ENCODE results near the gene WDR37.

Gene WDR37

DNA sequence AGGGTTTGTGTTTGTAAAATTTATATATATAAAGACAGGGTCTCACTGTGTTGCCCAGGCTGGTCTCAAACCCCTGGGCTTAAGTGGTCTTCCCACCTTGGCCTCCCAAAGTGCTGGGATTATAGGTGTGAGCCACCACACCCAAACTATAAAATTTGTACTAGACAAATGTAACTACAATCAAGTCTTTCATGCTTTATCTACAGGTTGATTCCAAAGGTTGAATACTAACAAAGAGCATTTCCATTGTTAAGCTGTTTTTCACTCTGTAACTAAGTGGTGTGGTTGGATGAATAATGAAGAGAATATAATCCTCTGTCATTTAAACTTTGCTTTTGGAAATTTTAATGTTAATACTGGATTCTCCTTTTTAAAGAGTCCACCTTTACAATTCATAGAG is 22.5 kb downstream of the WDR37 start:
- Histone ChIP-seq H3K4me1 (ENCODE audit: insufficient read depth, low read length) (no peaks in the 10 kb centered on the region), H3K36me3 (ENCODE audit: insufficient read depth, low read length) (peaks cover 61% of the 10 kb centered on the region), H3K4me2 (ENCODE audit: insufficient read depth, low read length) (no peak overlapping the region), H2AFZ (ENCODE audit: low read depth, low read length) (no peak overlapping the region), H3K4me3 (ENCODE audit: low read depth in 1 of 2, low read length in 2 of 2) (no peak overlapping the region), H3K27me3 (ENCODE audit: insufficient read depth, low read length, poor library complexity) (no peaks in the 10 kb centered on the region), H3K9me3 (ENCODE audit: insufficient read depth, low read length, severe bottlenecking) (no peaks in the 10 kb centered on the region), H4K20me1 (ENCODE audit: insufficient read depth, low read length) (no peaks in the 10 kb centered on the region), H3K27ac (ENCODE audit: low read length) (no peak overlapping the region), H3K79me2 (ENCODE audit: insufficient read depth, low read length) (0 out of 2 replicates have a peak, but pooled peaks cover 1% of the 10 kb centered on the region), H3K9ac (ENCODE audit: low read depth, low read length) (no peak overlapping the region)
- no peak for TF ChIP-seq EZH2 (IDR thresholded peaks at IDR 0.05; ENCODE audit: borderline replicate concordance, low read depth, low read length, severe bottlenecking)
- TF ChIP-seq, protein P1, sequence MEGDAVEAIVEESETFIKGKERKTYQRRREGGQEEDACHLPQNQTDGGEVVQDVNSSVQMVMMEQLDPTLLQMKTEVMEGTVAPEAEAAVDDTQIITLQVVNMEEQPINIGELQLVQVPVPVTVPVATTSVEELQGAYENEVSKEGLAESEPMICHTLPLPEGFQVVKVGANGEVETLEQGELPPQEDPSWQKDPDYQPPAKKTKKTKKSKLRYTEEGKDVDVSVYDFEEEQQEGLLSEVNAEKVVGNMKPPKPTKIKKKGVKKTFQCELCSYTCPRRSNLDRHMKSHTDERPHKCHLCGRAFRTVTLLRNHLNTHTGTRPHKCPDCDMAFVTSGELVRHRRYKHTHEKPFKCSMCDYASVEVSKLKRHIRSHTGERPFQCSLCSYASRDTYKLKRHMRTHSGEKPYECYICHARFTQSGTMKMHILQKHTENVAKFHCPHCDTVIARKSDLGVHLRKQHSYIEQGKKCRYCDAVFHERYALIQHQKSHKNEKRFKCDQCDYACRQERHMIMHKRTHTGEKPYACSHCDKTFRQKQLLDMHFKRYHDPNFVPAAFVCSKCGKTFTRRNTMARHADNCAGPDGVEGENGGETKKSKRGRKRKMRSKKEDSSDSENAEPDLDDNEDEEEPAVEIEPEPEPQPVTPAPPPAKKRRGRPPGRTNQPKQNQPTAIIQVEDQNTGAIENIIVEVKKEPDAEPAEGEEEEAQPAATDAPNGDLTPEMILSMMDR (IDR thresholded peaks at IDR 0.05; ENCODE audit: borderline replicate concordance, extremely low read depth, low read length, poor library complexity, severe bottlenecking): no peak
- DNase-seq (no peak), ATAC-seq (ENCODE audit: insufficient read depth, low read depth) (no peak)

DNA sequence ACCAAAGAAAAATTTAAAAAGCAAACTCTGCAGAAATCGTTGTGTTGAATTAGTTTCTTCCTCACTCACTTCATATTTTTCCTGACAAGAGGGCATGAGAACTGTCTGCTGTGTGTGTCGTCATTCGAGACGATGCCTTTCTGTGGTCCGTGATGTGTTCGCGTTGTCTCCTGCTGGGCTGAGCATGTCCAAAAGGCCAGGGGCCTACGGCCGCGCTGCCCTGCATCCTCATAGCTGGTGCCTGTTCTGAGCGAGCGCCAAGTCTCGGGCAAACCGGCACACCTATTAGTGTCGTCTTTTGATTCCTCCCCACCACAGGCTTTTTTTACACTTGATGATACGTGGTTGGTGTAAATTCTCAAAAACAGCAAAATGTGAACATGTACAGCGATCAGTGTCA is 27.4 kb downstream of the WDR37 start:
- Histone ChIP-seq H3K4me2 (ENCODE audit: insufficient read depth, low read length) (no peak overlapping the region), H3K27me3 (ENCODE audit: insufficient read depth, low read length, poor library complexity) (no peaks in the 10 kb centered on the region), H3K9ac (ENCODE audit: low read depth, low read length) (no peak overlapping the region), H3K4me3 (ENCODE audit: low read depth in 1 of 2, low read length in 2 of 2) (no peak overlapping the region), H3K4me1 (ENCODE audit: insufficient read depth, low read length) (no peaks in the 10 kb centered on the region), H3K79me2 (ENCODE audit: insufficient read depth, low read length) (no peaks in the 10 kb centered on the region; the same call in 1 of the 2 replicates), H3K27ac (ENCODE audit: low read length) (no peak overlapping the region), H2AFZ (ENCODE audit: low read depth, low read length) (no peak overlapping the region), H3K9me3 (ENCODE audit: insufficient read depth, low read length, severe bottlenecking) (no peaks in the 10 kb centered on the region), H4K20me1 (ENCODE audit: insufficient read depth, low read length) (peaks cover 3% of the 10 kb centered on the region; the same call in 1 of the 2 replicates), H3K36me3 (ENCODE audit: insufficient read depth, low read length) (peaks cover 80% of the 10 kb centered on the region)
- TF ChIP-seq, protein P1 (IDR thresholded peaks at IDR 0.05; ENCODE audit: borderline replicate concordance, extremely low read depth, low read length, poor library complexity, severe bottlenecking): no peak
- no peak for TF ChIP-seq EZH2 (IDR thresholded peaks at IDR 0.05; ENCODE audit: borderline replicate concordance, low read depth, low read length, severe bottlenecking)
- ATAC-seq (ENCODE audit: insufficient read depth, low read depth) (no peak), DNase-seq (no peak)

DNA sequence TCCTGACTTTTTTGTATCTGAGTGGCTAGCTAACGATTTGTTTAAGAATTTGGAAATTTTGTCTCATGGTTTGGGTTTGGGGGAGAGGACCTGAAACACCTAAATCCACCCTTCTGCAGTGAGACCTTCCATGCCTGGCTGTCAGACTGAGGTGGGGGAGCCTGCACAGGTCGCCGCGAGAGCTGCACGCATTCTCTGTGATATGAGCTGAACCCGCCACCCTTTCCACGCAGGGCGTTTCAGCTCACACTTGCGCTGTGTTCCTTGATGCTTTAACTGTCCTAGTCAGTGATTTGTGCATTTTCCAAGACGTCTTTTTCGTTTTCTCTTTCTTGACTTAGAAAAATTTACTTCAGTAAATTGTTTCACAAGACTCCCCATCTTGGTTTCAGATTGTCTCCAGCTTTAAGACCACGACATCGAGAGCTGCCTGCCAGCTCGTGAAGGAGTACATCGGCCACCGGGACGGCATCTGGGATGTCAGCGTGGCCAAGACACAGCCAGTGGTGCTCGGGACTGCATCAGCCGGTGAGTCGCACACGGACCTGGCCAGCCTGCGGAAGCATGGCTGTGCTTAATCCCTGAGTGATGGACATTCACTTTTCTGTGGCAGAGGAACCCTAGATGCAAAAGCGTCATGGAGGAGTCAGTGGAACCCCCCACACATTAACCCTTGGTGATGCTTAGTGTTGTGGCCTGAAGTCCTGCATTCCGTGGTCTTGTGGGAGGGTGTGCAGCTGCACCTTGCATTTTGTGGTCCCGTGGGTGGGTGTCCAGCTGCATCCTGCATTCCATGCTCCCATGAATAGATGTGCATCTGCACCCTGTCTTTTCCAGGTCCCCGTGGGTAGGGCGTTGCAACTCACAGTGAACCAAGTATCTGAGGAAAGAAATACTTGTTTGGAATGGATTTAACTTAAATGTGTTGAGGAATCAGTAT is 28.1 kb downstream of the WDR37 start:
- Histone ChIP-seq H3K4me1 (ENCODE audit: insufficient read depth, low read length) (no peaks in the 10 kb centered on the region), H3K4me2 (ENCODE audit: insufficient read depth, low read length) (no peak overlapping the region), H3K4me3 (ENCODE audit: low read depth in 1 of 2, low read length in 2 of 2) (no peak overlapping the region), H3K36me3 (ENCODE audit: insufficient read depth, low read length) (peaks cover 81% of the 10 kb centered on the region), H4K20me1 (ENCODE audit: insufficient read depth, low read length) (peaks cover 9% of the 10 kb centered on the region; the same call in 1 of the 2 replicates), H3K27ac (ENCODE audit: low read length) (no peak overlapping the region), H3K9me3 (ENCODE audit: insufficient read depth, low read length, severe bottlenecking) (no peaks in the 10 kb centered on the region), H2AFZ (ENCODE audit: low read depth, low read length) (no peak overlapping the region), H3K27me3 (ENCODE audit: insufficient read depth, low read length, poor library complexity) (no peaks in the 10 kb centered on the region), H3K9ac (ENCODE audit: low read depth, low read length) (no peak overlapping the region), H3K79me2 (ENCODE audit: insufficient read depth, low read length) (no peaks in the 10 kb centered on the region; the same call in 1 of the 2 replicates)
- ATAC-seq (ENCODE audit: insufficient read depth, low read depth) (no peak), DNase-seq (no peak)
- TF ChIP-seq, protein P1 (IDR thresholded peaks at IDR 0.05; ENCODE audit: borderline replicate concordance, extremely low read depth, low read length, poor library complexity, severe bottlenecking): no peak
- TF ChIP-seq EZH2 (IDR thresholded peaks at IDR 0.05; ENCODE audit: borderline replicate concordance, low read depth, low read length, severe bottlenecking): no peak
